H1 (cell line): ENCODE data around the gene C19orf85. TPM values are rescaled to one million over a fixed set of nuclear protein-coding genes. Genes with fewer than 3 reads are reported as not detected.

ENCODE experiments used
- ATF2 ChIP-seq: IDR thresholded peaks from 2 replicates; pipeline ENCODE4 v1.6.1; 2012; ENCODE audit warnings: low read length, inconsistent platforms
- BACH1 ChIP-seq: IDR thresholded peaks from 2 replicates; pipeline ENCODE4 v1.6.1; 2012; ENCODE audit warnings: low read length, improper control_type of control experiment
- BCL11A ChIP-seq, 2 experiments: IDR thresholded peaks; one replicate each; pipeline ENCODE4 v1.6.1; 2011; ENCODE audit warnings: low read depth in 2 of 2, low read length in 2 of 2, mild to moderate bottlenecking in 2 of 2
- CBX5 ChIP-seq: fragments of 300-800, 300-1000 bp; sonication (generic); IDR thresholded peaks from 2 replicates; pipeline ENCODE4 v1.7.1; 2016; ENCODE audit warnings: antibody characterized with exemption, low read length, low read depth
- CTCF ChIP-seq, 3 experiments: IDR thresholded peaks; 1 replicate in 2 of 3; 2 replicates in 1 of 3; pipeline versions ENCODE4 v1.5.1 to v1.6.1; 2011; ENCODE audit warnings: low read length in 3 of 3, mild to moderate bottlenecking in 3 of 3, inconsistent platforms in 2 of 3, low read depth in 1 of 3, moderate library complexity in 1 of 3; ENCODE audit not compliant: insufficient read depth in 1 of 3; ENCODE audit errors: control extremely low read depth in 1 of 3
- E2F6 ChIP-seq: IDR thresholded peaks from 2 replicates; pipeline ENCODE4 v1.6.1; 2012; ENCODE audit warnings: inconsistent platforms
- EGR1 ChIP-seq: IDR thresholded peaks from 2 replicates; pipeline ENCODE4 v1.6.1; 2011; ENCODE audit warnings: low read depth, low read length, borderline replicate concordance
- EZH2 ChIP-seq: fragments of 200-600 bp; sonication (generic); IDR thresholded peaks from 2 replicates; pipeline ENCODE4 v1.7.1; 2012; ENCODE audit warnings: low read depth, mild to moderate bottlenecking, moderate library complexity, low read length, inconsistent platforms; ENCODE audit not compliant: severe bottlenecking
- FOSL1 ChIP-seq: IDR thresholded peaks from 2 replicates; pipeline ENCODE4 v1.6.1; 2011; ENCODE audit warnings: mild to moderate bottlenecking, low read depth, low read length, moderate library complexity; ENCODE audit not compliant: insufficient read depth
- GABPA ChIP-seq: IDR thresholded peaks from 2 replicates; pipeline ENCODE4 v1.6.1; 2011; ENCODE audit warnings: mild to moderate bottlenecking, low read length, moderate library complexity, borderline replicate concordance; ENCODE audit not compliant: insufficient read depth
- GTF2F1 ChIP-seq: IDR thresholded peaks from 2 replicates; pipeline ENCODE4 v1.6.1; 2012; ENCODE audit warnings: low read depth, low read length, improper control_type of control experiment, borderline replicate concordance
- JUND ChIP-seq: IDR thresholded peaks from 2 replicates; pipeline ENCODE4 v1.6.1; 2011; ENCODE audit warnings: mild to moderate bottlenecking, improper control_type of control experiment, low read length
- MAFK ChIP-seq: IDR thresholded peaks from 2 replicates; pipeline ENCODE4 v1.6.1; 2012; ENCODE audit warnings: low read depth, mild to moderate bottlenecking, improper control_type of control experiment, low read length
- NANOG ChIP-seq: IDR thresholded peaks from 2 replicates; pipeline ENCODE4 v1.6.1; 2011; ENCODE audit warnings: low read length, low read depth, mild to moderate bottlenecking, inconsistent platforms; ENCODE audit not compliant: insufficient read depth, poor library complexity, severe bottlenecking
- PHF8 ChIP-seq: fragments of 200-600 bp; sonication (generic); conservative IDR thresholded peaks from 2 replicates; pipeline ENCODE4 v1.7.1; 2012; ENCODE audit warnings: low read depth, mild to moderate bottlenecking, inconsistent platforms, low read length, moderate library complexity
- RBBP5 ChIP-seq: IDR thresholded peaks from 2 replicates; pipeline ENCODE4 v1.7.1; 2012; ENCODE audit warnings: low read depth, mild to moderate bottlenecking, inconsistent platforms, low read length, moderate library complexity, borderline replicate concordance
- YY1 ChIP-seq: IDR thresholded peaks from 2 replicates; pipeline ENCODE4 v1.6.1; 2011; ENCODE audit warnings: low read depth, mild to moderate bottlenecking, low read length
- ZNF274 ChIP-seq: IDR thresholded peaks from 2 replicates; pipeline ENCODE4 v1.7.0; 2012; ENCODE audit warnings: low read length, borderline replicate concordance; ENCODE audit errors: extremely low read depth
- polyA plus RNA-seq, 7 experiments: library from polyadenylated mRNA; depleted of rRNA in 3 of 7; stranded (reverse) in 5 of 7; unstranded in 2 of 7; fragments of >200 nt in 5 of 7; fragments of 200-250 nt in 2 of 7; gene quantifications; 1 replicate in 5 of 7; 2 replicates in 1 of 7; 4 replicates in 1 of 7; pipeline versions ENCODE4 v1.2.1 to v1.2.3, GENCODE V29; 2011 to 2013; ENCODE audit warnings: missing spikeins in 2 of 7, mixed read lengths in 2 of 7
- total RNA-seq: library from RNA; stranded (reverse); fragmentation: NEBNext Ultra II Directional; extraction: Animal tissue kit (Norgen Biotek cat#: 25700); gene quantifications from 2 replicates; pipeline ENCODE4 v1.2.1, GENCODE V29; 2021

The C19orf85 gene
- total and polyA plus RNA-seq, 2 of the 8 experiments (the other 6 are each of a cell fraction or from before 2014, with no cell fraction given), result 2.2 to 3.2 TPM

GRCh38 chr19:55482156-55482961, 17.8 kb upstream of the C19orf85 start (continued):
- TF ChIP-seq RBBP5 (no peak), PHF8 (no peak), BACH1 (no peak), FOSL1 (no peak), MAFK (no peak), CTCF (IDR thresholded peaks at IDR 0.05; ENCODE audit: control extremely low read depth in 1 of 3, insufficient read depth in 1 of 3, low read depth in 1 of 3, low read length in 3 of 3) (no peak), BCL11A (IDR thresholded peaks at IDR 0.05; ENCODE audit: low read depth in 2 of 2, low read length in 2 of 2) (no peak), GABPA (peak; percentile 63; the same call in 1 of the 2 replicates), E2F6 (peak; percentile 38; the same call in 1 of the 2 replicates), EZH2 (no peak), GTF2F1 (no peak), ZNF274 (no peak), CBX5 (no peak), EGR1 (peak; percentile 14; the same call in 1 of the 2 replicates), NANOG (no peak), JUND (no peak), ATF2 (no peak), YY1 (no peak)
